HepG2 (cell line): ENCODE data around the gene BET1L. TPM values are rescaled to one million over a fixed set of nuclear protein-coding genes. Genes with fewer than 3 reads are reported as not detected.

Experiments used
- ATAC-seq: fragments of 200-7000 bp; cut with Tn5 transposase; 3 replicates; pipeline ENCODE4 v1.9.1; 2020; ENCODE audit warnings: mild to moderate bottlenecking, moderate library complexity
- BruUV-seq: library from RNA; stranded (reverse); fragments of 400-500 nt; replicated peaks from 2 replicates; lab custom pipeline; 2021; lab: Mats Ljungman, UMichigan
- CTCF ChIA-PET: fragments of 300-600 bp; formaldehyde crosslinking; extraction: SDS; loops from one replicate; lab custom pipeline; 2021; ENCODE audit warnings: low total read pairs, inconsistent platforms, low intra/inter-chr PET ratio; lab: Yijun Ruan, JAX
- POLR2A ChIA-PET: fragments of 350-600 bp; sonication (Branson Sonifier 250); formaldehyde crosslinking; loops from one replicate; lab custom pipeline; 2020; ENCODE audit warnings: antibody characterized with exemption, inconsistent platforms; lab: Yijun Ruan, JAX
- DNase-seq: peaks from one replicate; pipeline ENCODE4 v3.0.0-alpha.2; 2015; ENCODE audit warnings: low spot score
- FAIRE-seq: peaks from 3 replicates; lab custom pipeline; 2011; peaks lifted over from hg19 to GRCh38; lab: Jason Lieb, UNC
- H2AFZ ChIP-seq: one replicate; pipeline ENCODE4 v1.6.1; 2011; ENCODE audit warnings: low read length, inconsistent platforms
- H3K27ac ChIP-seq: fragments of 300-600 bp; 3 replicates; pipeline ENCODE4 v1.8.0; 2011; ENCODE audit warnings: mixed run types, mild to moderate bottlenecking, mixed read lengths, low read length, inconsistent platforms; ENCODE audit not compliant: insufficient read depth; ENCODE audit errors: extremely low read length
- H3K27me3 ChIP-seq, 2 experiments: fragments of 200-600 bp in 1 of 2; 2 replicates in 1 of 2; 3 replicates in 1 of 2; pipeline versions ENCODE4 v1.6.0 to v1.8.0; 2011; ENCODE audit warnings: low read length in 2 of 2, mild to moderate bottlenecking in 2 of 2, moderate library complexity in 2 of 2, inconsistent platforms in 1 of 2; ENCODE audit not compliant: insufficient read depth in 2 of 2, control insufficient read depth in 1 of 2
- H3K36me3 ChIP-seq, 2 experiments: fragments of 200-600 bp in 1 of 2; replicated peaks in 1 of 2; 2 replicates in 1 of 2; 3 replicates in 1 of 2; pipeline versions ENCODE4 v1.5.1 to v1.8.0; 2011; ENCODE audit warnings: low read length in 2 of 2, inconsistent platforms in 1 of 2; ENCODE audit not compliant: insufficient read depth in 2 of 2, control insufficient read depth in 1 of 2
- H3K4me1 ChIP-seq: 2 replicates; pipeline ENCODE4 v1.5.1; 2012; ENCODE audit warnings: low read length, inconsistent platforms; ENCODE audit not compliant: insufficient read depth
- H3K4me2 ChIP-seq: 2 replicates; pipeline ENCODE4 v1.6.0; 2011; ENCODE audit warnings: low read depth, low read length, inconsistent platforms
- H3K4me3 ChIP-seq, 3 experiments: fragments of 200-600 bp in 1 of 3; sonication (generic), shearing (Covaris generic) in 1 of 3; replicated peaks in 1 of 3; 2 replicates each; pipeline ENCODE4 v1.5.1; 2011 to 2016; ENCODE audit warnings: low read length in 3 of 3, inconsistent platforms in 2 of 3, low read depth in 2 of 3, mild to moderate bottlenecking in 2 of 3, control low read depth in 1 of 3, mixed read lengths in 1 of 3; ENCODE audit not compliant: insufficient read depth in 1 of 3
- H3K79me2 ChIP-seq: one replicate; pipeline ENCODE4 v1.6.1; 2011; ENCODE audit warnings: low read length, inconsistent platforms; ENCODE audit not compliant: insufficient read depth
- H3K9ac ChIP-seq: 2 replicates; pipeline ENCODE4 v1.6.0; 2011; ENCODE audit warnings: mild to moderate bottlenecking, low read depth, low read length, inconsistent platforms; ENCODE audit not compliant: insufficient read depth
- H3K9me3 ChIP-seq: 2 replicates; pipeline ENCODE4 v1.5.1; 2012; ENCODE audit warnings: mild to moderate bottlenecking, low read length
- H4K20me1 ChIP-seq: 2 replicates; pipeline ENCODE4 v1.6.0; 2011; ENCODE audit warnings: inconsistent platforms, mild to moderate bottlenecking, low read length, moderate library complexity; ENCODE audit not compliant: insufficient read depth
- PCBP1 ChIP-seq: fragments of 200-400 bp; formaldehyde crosslinking; IDR thresholded peaks from 2 replicates; pipeline ENCODE4 v1.6.1; 2017; ENCODE audit warnings: mild to moderate bottlenecking, low read depth, low read length, borderline replicate concordance
- RBM22 ChIP-seq: fragments of 200-400 bp; formaldehyde crosslinking; optimal IDR thresholded peaks from 2 replicates; pipeline ENCODE3; 2017; ENCODE audit warnings: mild to moderate bottlenecking, low read length, moderate library complexity
- ZBTB1 ChIP-seq: sonication (generic); formaldehyde crosslinking; IDR thresholded peaks from 2 replicates; pipeline ENCODE4 v1.4.0; 2020; ENCODE audit warnings: missing genetic modification reagents, borderline replicate concordance
- ZNF296 ChIP-seq: sonication (generic); formaldehyde crosslinking; conservative IDR thresholded peaks from 2 replicates; pipeline ENCODE4 v1.5.0; 2020; ENCODE audit warnings: mild to moderate bottlenecking, missing genetic modification reagents
- WGBS: methylation state at CpG from one replicate; pipeline ENCODE4 v1.1.6; 2017; ENCODE audit warnings: low lambda C conversion rate; 5-methylcytosine and 5-hydroxymethylcytosine counted together
- in situ Hi-C: cut with HindIII; loops from 2 replicates; pipeline ENCODE4 v1.10.0; 2017; ENCODE audit warnings: low pct_unique_long_range_greater_than_20kb; ENCODE audit not compliant: extremely low pct_ligation_motif_present
- intact Hi-C: fragments of 100-400 bp; cut with micrococcal nuclease; formaldehyde crosslinking; loops from one replicate; pipeline ENCODE4 v1.10.0; 2022; ENCODE audit not compliant: unreplicated experiment
- polyA plus RNA-seq, 8 experiments: library from polyadenylated mRNA; depleted of rRNA in 3 of 8; stranded (reverse) in 7 of 8; unstranded in 1 of 8; fragments of >200 nt; fragmentation: Illumina TruSeq in 4 of 8; extraction: Trizol in 4 of 8; gene quantifications; 2 replicates each; pipeline versions ENCODE4 v1.2.1 to v1.2.3, GENCODE V29; 2011 to 2016; ENCODE audit warnings: low read depth in 4 of 8, missing spikeins in 1 of 8, mixed read lengths in 1 of 8; ENCODE audit not compliant: insufficient read depth in 1 of 8
- total RNA-seq, 5 experiments: library from RNA; depleted of rRNA; stranded (reverse); fragments of >200 nt; fragmentation: Illumina TruSeq; extraction: Trizol; gene quantifications; 2 replicates each; pipeline ENCODE4 v1.2.3, GENCODE V29; 2016; ENCODE audit warnings: low read depth in 1 of 5
- TF ChIP-seq, protein P1 (sequence below): sonication (generic); formaldehyde crosslinking; IDR thresholded peaks from 2 replicates; pipeline ENCODE4 v1.4.0; 2020; ENCODE audit warnings: mild to moderate bottlenecking, low read depth, missing genetic modification reagents
- TF ChIP-seq, protein P2 (sequence below), 2 experiments: fragments of 450-650 bp in 1 of 2; sonication (generic) in 1 of 2; formaldehyde crosslinking in 1 of 2; IDR thresholded peaks; 2 replicates each; pipeline versions ENCODE4 v1.6.1 to v1.8.0; 2016 to 2022; ENCODE audit warnings: antibody characterized with exemption in 1 of 2, mild to moderate bottlenecking in 1 of 2, missing genetic modification reagents in 1 of 2

Gene BET1L
- total and polyA plus RNA-seq, 2 of the 13 experiments (the other 11 are each of a cell fraction or from before 2014, with no cell fraction given) = 26.2 to 59.6 TPM

DNA sequence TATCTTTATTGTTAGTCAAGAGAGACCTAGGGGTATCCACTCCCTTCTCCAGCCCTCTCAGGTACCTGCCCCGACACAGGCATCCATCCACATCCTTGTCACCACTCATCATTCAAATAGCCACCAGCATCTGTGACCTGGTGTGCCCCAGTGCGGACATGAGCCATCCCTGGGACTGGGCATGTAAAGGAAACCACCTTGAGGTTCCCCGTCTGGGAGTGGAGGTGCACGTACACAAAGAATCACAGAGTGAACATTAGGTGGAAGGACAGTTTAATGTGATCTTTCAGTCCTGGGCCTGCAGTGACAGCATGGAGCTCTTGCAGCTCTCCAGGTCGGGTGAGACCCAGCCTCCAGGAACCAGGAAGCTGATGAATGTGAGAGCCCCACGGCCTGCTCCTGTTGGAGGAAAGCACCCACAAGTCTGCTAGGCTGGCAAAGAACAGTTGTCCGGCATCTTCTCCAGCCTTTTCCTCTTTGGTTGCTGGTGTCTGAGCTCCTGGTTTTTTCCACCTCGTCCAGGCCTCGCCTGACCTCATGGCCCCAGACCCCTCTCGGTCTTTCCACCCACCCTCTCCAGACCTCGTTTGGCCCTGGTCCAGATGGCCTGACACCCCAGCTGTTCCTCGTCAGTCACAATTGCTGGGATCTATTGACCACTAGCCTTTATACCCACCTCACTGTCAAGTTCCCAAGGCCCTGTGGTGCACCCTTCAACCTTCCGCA is 46.1 kb upstream of the BET1L start:
- ATAC-seq (no peak), FAIRE-seq (no peak), DNase-seq (no peak)
- intact Hi-C loops (no loop called here), in situ Hi-C loops (no loop called here)
- no TSS peak for BruUV-seq
- Histone ChIP-seq H3K9me3 (no peaks in the 10 kb centered on the region), H3K4me1 (peaks cover 8% of the 10 kb centered on the region; the same call in 1 of the 2 replicates), H3K4me2 (no peak overlapping the region), H3K79me2 (no peaks in the 10 kb centered on the region), H3K36me3 (peaks cover 28 to 40% of the 10 kb centered on the region in 2 experiments; a peak in 4 of 5 replicates), H3K27ac (no peak overlapping the region), H2AFZ (no peak overlapping the region), H3K9ac (no peak overlapping the region), H3K27me3 (no peaks in the 10 kb centered on the region), H3K4me3 (no peak overlapping the region), H4K20me1 (no peaks in the 10 kb centered on the region)
- TF ChIP-seq ZNF296 (CRISPR knock-in tag) = no peak
- TF ChIP-seq, protein P1, sequence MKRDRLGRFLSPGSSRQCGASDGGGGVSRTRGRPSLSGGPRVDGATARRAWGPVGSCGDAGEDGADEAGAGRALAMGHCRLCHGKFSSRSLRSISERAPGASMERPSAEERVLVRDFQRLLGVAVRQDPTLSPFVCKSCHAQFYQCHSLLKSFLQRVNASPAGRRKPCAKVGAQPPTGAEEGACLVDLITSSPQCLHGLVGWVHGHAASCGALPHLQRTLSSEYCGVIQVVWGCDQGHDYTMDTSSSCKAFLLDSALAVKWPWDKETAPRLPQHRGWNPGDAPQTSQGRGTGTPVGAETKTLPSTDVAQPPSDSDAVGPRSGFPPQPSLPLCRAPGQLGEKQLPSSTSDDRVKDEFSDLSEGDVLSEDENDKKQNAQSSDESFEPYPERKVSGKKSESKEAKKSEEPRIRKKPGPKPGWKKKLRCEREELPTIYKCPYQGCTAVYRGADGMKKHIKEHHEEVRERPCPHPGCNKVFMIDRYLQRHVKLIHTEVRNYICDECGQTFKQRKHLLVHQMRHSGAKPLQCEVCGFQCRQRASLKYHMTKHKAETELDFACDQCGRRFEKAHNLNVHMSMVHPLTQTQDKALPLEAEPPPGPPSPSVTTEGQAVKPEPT (CRISPR knock-in tag) = no peak
- TF ChIP-seq RBM22 = peak; percentile 72
- TF ChIP-seq, protein P2, sequence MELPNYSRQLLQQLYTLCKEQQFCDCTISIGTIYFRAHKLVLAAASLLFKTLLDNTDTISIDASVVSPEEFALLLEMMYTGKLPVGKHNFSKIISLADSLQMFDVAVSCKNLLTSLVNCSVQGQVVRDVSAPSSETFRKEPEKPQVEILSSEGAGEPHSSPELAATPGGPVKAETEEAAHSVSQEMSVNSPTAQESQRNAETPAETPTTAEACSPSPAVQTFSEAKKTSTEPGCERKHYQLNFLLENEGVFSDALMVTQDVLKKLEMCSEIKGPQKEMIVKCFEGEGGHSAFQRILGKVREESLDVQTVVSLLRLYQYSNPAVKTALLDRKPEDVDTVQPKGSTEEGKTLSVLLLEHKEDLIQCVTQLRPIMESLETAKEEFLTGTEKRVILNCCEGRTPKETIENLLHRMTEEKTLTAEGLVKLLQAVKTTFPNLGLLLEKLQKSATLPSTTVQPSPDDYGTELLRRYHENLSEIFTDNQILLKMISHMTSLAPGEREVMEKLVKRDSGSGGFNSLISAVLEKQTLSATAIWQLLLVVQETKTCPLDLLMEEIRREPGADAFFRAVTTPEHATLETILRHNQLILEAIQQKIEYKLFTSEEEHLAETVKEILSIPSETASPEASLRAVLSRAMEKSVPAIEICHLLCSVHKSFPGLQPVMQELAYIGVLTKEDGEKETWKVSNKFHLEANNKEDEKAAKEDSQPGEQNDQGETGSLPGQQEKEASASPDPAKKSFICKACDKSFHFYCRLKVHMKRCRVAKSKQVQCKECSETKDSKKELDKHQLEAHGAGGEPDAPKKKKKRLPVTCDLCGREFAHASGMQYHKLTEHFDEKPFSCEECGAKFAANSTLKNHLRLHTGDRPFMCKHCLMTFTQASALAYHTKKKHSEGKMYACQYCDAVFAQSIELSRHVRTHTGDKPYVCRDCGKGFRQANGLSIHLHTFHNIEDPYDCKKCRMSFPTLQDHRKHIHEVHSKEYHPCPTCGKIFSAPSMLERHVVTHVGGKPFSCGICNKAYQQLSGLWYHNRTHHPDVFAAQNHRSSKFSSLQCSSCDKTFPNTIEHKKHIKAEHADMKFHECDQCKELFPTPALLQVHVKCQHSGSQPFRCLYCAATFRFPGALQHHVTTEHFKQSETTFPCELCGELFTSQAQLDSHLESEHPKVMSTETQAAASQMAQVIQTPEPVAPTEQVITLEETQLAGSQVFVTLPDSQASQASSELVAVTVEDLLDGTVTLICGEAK (IDR thresholded peaks at IDR 0.05) = no peak
- TF ChIP-seq, protein P2 (CRISPR knock-in tag; IDR thresholded peaks at IDR 0.05) = no peak
- no peak for TF ChIP-seq ZBTB1
- no peak for TF ChIP-seq PCBP1
- 92% methylated on average over 12 of the region's 13 CpGs for WGBS
- ChIA-PET POLR2A (no interaction called here), CTCF (no interaction called here)
